Epithelial cell of proximal tubule (primary cell): ENCODE measurements around the gene OXTR. TPM values are rescaled to one million over a fixed set of nuclear protein-coding genes. Genes with fewer than 3 reads are reported as not detected.
A peak's percentile ranks its signal among the peaks of the same experiment; 100 is the strongest.
"Not testable (repeated sequence)": the region's sequence is repeated elsewhere in the genome, so short reads cannot be mapped to it uniquely, and the experiment has no call there.

Source experiments
- DNase-seq: peaks from one replicate; pipeline ENCODE4 v3.0.0-alpha.2; 2011; ENCODE audit warnings: low read depth
- H3K4me3 ChIP-seq: 2 replicates; pipeline ENCODE4 v1.5.1; 2011; ENCODE audit warnings: low read depth, mild to moderate bottlenecking, low read length
- total RNA-seq: library from RNA; depleted of rRNA; stranded (reverse); fragments of >200 nt; gene quantifications from 2 replicates; pipeline ENCODE4 v1.2.3, GENCODE V29; 2015
- TF ChIP-seq, protein P1 (sequence below): conservative IDR thresholded peaks from 2 replicates; pipeline ENCODE4 v1.5.1; 2012; ENCODE audit warnings: low read depth, mild to moderate bottlenecking, low read length

The OXTR gene
- total RNA-seq, 1 donor from 2014 or later = 8.4 TPM

DNA sequence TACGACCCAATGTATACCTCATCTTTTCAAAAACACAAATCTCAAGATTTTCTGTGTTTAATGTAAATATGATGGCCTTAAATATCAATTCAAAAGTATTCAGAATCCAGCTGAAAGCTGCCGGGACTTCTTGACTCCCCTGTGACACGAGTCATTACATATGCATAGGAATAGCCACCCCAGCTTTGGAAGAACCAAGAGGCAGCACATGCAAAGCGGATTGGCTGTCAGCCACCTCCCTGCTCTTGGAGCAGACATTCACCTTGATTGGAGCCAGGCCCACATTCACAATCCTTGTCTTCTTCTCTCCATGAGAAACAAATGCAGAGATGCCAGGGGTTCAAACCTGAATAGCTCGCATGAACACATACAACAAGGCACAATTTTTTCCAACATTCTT is 46.6 kb downstream of the OXTR start:
- DNase-seq = no peak

DNA sequence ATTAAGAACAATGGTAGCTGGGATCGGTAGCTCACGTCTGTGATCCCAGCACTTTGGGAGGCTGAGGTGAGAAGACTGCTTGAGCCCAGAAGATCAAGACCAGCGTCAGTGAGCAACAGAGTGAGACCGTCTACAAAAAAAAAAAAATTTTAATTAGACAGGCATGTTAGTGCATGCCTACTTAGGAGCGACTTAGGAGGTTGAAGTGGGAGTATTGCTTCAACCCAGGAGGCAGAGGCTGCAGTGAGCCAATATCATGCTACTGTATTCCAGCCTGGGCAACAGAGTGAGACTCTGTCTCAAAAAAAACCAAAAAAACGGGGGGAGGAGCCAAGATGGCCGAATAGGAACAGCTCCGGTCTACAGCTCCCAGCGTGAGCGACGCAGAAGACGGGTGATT is 53.7 kb downstream of the OXTR start:
- H3K4me3 ChIP-seq, DNase-seq: not testable (repeated sequence)

More for the DNA sequence above, 46.6 kb downstream of the OXTR start:
- H3K4me3 ChIP-seq = no peak overlapping the region
- TF ChIP-seq, protein P1, sequence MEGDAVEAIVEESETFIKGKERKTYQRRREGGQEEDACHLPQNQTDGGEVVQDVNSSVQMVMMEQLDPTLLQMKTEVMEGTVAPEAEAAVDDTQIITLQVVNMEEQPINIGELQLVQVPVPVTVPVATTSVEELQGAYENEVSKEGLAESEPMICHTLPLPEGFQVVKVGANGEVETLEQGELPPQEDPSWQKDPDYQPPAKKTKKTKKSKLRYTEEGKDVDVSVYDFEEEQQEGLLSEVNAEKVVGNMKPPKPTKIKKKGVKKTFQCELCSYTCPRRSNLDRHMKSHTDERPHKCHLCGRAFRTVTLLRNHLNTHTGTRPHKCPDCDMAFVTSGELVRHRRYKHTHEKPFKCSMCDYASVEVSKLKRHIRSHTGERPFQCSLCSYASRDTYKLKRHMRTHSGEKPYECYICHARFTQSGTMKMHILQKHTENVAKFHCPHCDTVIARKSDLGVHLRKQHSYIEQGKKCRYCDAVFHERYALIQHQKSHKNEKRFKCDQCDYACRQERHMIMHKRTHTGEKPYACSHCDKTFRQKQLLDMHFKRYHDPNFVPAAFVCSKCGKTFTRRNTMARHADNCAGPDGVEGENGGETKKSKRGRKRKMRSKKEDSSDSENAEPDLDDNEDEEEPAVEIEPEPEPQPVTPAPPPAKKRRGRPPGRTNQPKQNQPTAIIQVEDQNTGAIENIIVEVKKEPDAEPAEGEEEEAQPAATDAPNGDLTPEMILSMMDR = no peak

DNA sequence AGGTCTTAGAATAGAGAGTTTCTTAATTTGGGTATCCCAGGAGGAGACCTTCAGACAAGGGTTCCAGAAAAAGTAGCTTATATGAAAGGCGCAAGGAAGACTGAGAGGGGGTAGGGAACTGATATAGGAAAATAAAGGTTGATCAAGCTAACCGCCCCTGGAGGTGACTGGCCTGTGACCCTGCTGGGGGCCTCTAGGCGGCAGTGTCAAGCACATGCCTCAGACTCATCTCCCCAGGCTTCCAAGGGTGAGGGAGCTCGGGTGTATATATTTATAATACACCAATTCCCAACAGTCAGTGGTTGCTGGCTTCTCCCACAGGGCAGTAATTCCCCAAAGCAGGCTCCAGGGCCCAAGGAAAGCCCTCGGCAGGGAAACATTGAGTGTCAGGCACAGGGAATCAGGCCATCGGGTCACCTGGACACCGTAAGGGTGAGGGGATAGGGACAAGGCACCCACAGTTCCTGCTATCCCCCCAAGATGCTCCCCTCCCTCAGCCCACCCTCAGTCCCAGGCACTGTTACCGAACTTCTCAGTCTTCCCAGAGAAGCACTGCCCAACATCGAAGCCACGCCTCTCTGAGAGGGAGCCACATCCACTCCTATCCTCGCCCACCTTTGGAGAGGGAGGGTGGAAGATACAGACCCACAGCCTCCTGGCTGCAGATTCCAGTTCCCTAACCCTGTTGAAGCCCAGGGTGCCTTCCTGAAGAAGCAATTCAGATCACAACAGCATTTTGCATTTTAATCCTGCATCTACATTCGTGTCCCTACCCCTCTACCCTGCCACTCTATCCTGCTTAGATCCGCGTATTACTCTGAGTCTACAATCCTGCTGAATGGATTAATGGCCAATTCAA is 55.3 kb downstream of the OXTR start:
- TF ChIP-seq, protein P1 = peak; percentile 58
- no peak for DNase-seq
- no peak overlapping the region for H3K4me3 ChIP-seq

DNA sequence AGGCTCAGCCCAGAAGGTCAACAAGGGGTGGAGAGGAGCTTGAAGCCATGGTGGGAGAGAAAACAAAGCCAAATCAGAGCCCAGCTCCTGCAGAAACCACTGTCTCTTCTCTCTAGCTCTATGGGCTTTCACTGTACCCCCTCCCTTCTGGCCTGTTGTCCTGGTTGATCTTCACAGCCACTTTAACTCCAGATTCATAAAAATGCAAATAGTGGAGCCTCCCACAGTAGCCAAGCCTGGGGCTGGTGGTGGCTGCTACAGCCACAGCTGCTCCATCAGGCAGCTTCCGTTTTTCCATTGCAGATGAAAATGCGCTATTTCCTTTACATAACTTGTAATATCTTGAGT is 56.5 kb downstream of the OXTR start:
- DNase-seq = no peak
- TF ChIP-seq, protein P1 = no peak
- no peak overlapping the region for H3K4me3 ChIP-seq

DNA sequence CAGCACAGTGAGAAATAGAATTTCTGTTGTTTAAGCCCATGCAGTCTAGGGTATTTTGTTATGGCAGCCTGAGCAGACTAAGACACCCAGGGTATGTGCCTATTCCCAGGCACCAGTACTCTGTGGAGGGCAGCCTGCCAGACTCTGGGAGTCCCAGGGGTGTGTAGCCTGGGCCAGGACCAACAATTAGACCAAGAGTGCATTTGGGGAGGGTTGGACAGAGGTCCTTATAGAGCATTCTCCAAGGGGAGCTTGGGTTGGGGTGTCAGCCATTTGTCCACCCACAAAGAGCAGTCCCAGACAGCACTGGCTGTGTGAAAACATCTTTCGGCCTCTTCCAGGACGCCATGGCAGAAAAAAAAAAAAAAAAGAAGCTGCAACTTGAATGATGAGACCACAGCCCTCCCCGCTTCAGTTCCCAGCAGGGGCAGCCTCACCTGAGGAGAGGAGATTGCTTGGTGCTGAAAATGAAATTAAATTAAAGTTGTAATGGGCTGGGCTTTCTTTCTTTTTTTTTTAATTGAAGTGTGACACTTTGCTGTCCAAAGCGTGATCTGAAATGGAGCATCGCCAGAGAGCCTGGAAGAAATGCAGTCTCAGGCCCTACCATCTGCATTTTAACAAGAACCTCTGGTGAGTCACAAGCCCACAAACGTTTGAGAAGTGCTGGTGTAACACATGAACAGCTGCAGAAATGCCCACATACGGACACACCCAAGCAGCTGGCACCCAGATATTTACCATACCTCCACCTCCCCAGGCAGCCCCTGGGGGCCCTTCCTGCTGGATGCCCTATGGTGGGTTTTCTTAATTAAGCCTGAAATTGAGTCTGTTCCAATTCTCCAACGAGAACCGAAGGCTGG is 57.1 kb downstream of the OXTR start:
- DNase-seq = peak; percentile 10
- TF ChIP-seq, protein P1 = no peak
- H3K4me3 ChIP-seq = no peak overlapping the region

DNA sequence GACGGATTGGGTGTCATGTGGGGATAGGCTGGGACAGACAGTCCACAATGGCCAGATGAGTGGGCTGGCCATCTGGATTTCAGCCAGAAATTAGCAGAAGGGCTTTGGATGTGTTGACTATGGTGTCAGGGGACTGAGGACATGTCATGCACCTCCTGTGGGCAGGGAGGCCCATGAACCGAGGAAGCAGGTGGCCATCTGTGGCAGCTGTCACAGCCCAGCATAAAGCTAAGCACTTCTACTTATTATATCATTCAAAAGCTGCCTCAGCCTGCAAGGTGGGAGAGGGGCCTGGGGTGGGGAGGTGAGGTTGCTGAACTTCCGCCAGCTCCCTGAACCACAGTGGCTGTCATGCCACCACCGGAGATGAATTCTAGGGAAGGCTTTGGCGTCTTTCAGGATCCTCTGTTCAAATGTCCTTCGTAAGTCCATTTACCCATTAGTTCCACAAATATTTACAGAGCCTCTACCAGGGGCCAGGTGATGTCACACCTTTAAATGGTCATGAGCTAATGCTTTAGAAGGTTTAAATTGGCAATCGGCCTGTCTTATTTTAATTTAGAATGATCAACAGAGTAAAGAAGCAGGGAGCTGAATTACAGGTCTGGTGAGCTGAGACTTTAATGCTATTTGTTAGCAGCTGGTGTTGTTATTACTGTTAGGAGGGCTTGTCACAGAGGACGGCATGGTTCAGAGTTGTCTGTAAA is 59.5 kb downstream of the OXTR start:
- H3K4me3 ChIP-seq = no peak overlapping the region
- DNase-seq = no peak
- TF ChIP-seq, protein P1 = no peak

DNA sequence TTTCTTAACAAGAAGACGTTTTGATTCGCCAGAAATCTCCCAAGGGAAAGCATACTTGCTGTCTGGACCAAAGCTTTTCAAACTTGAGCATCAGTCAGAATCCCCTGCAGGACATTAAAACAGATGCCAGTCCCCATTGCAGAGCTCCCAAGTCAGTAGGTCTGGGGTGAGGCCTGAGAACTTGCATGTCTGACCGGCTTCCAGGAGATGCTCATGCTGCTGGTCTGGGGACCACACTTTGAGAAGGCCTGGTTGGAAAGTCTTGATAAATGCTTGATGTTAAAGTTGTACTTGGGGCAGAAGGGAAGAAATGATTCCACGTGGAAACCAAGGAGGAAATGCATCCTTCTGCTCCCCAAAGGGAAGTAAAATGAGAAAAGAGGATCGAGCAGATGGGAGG is 60.1 kb downstream of the OXTR start:
- TF ChIP-seq, protein P1 = no peak
- H3K4me3 ChIP-seq = no peak overlapping the region
- DNase-seq = no peak
